Smooth muscle cell (in vitro differentiated cells): ENCODE data around the gene MXD1. TPM values are rescaled to one million over a fixed set of nuclear protein-coding genes. Genes with fewer than 3 reads are reported as not detected.

Source experiments
- DNase-seq: peaks from one replicate; lab custom pipeline; 2025; ENCODE audit not compliant: unreplicated experiment; lab: John Stamatoyannopoulos, UW
- H2AFZ ChIP-seq: fragments of 200-600 bp; sonication (generic); 2 replicates; pipeline ENCODE4 v1.6.0; 2016; ENCODE audit warnings: antibody characterized with exemption, low read depth, mild to moderate bottlenecking
- H3F3A ChIP-seq: fragments of 200-600 bp; sonication (generic); 2 replicates; pipeline ENCODE4 v1.6.0; 2017; ENCODE audit warnings: antibody characterized with exemption, low read depth
- H3K27ac ChIP-seq: fragments of 200-600 bp; sonication (generic); 2 replicates; pipeline ENCODE4 v1.5.1; 2016; ENCODE audit warnings: low read depth, mild to moderate bottlenecking
- H3K27me3 ChIP-seq: fragments of 200-600 bp; sonication (generic); 2 replicates; pipeline ENCODE4 v1.6.1; 2016; ENCODE audit warnings: low read depth, mild to moderate bottlenecking
- H3K36me3 ChIP-seq: fragments of 200-600 bp; sonication (generic); 2 replicates; pipeline ENCODE4 v1.5.1; 2016; ENCODE audit warnings: low read depth
- H3K4me1 ChIP-seq: fragments of 200-600 bp; sonication (generic); 2 replicates; pipeline ENCODE4 v1.5.1; 2016; ENCODE audit warnings: low read depth
- H3K4me2 ChIP-seq: fragments of 200-600 bp; sonication (generic); 2 replicates; pipeline ENCODE4 v1.6.0; 2016; ENCODE audit warnings: mild to moderate bottlenecking
- H3K4me3 ChIP-seq: fragments of 200-600 bp; sonication (generic); 2 replicates; pipeline ENCODE4 v1.5.1; 2016; ENCODE audit warnings: mild to moderate bottlenecking
- H3K79me2 ChIP-seq: fragments of 200-600 bp; sonication (generic); 2 replicates; pipeline ENCODE4 v1.6.0; 2016; ENCODE audit warnings: low read depth, mild to moderate bottlenecking
- H3K9ac ChIP-seq: fragments of 200-600 bp; sonication (generic); 2 replicates; pipeline ENCODE4 v1.6.0; 2016; ENCODE audit warnings: low read depth
- H3K9me3 ChIP-seq: fragments of 200-600 bp; sonication (generic); replicated peaks from 2 replicates; pipeline ENCODE4 v1.5.1; 2016; ENCODE audit warnings: low read depth
- H4K20me1 ChIP-seq: fragments of 200-600 bp; sonication (generic); 2 replicates; pipeline ENCODE4 v1.6.0; 2016; ENCODE audit warnings: low read depth
- WGBS: methylation state at CpG from one replicate; pipeline ENCODE4 v1.1.7; 2016; ENCODE audit warnings: low lambda C conversion rate; 5-methylcytosine and 5-hydroxymethylcytosine counted together
- polyA plus RNA-seq: library from polyadenylated mRNA; unstranded; fragments of >200 nt; fragmentation: Nextera tagmentation; extraction: Ambion mirVana; gene quantifications from 2 replicates; pipeline ENCODE4 v1.2.1, GENCODE V29; 2016
- total RNA-seq: library from RNA; depleted of rRNA; stranded (reverse); fragments of >200 nt; gene quantifications from 2 replicates; pipeline ENCODE4 v1.2.3, GENCODE V29; 2014
- TF ChIP-seq, protein P1 (sequence below): fragments of 200-600 bp; sonication (generic); IDR thresholded peaks from 2 replicates; pipeline ENCODE4 v1.5.1; 2017; ENCODE audit warnings: borderline replicate concordance, mild to moderate bottlenecking, antibody characterized with exemption; ENCODE audit not compliant: insufficient read depth, poor library complexity, severe bottlenecking

The MXD1 gene
- total and polyA plus RNA-seq, 2 experiments from 2014 or later = 7.9 to 10.2 TPM

DNA sequence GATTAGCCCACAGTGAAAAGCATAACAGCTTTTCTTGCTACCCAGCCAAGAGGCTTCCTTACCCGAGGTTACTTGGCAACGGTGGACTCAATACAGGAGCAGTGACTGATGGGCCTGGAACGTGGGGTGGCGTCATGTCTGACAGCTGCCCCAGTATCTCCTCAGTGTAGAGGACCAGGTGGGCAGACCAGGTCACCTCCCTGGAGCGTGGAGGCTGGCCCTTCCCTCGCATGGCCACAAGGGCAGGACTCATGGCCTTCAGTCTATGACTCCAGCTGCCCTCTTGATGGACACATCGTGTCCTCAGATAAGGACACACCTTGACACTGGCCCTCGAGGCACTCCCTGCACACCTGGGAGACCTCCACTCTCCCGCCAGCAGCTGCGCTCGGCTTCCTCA lies 40.1 kb downstream of the MXD1 start:
- H3K9me3 ChIP-seq = no peaks in the 10 kb centered on the region
- H3K27ac ChIP-seq = no peak overlapping the region
- H3K4me1 ChIP-seq = no peaks in the 10 kb centered on the region
- H2AFZ ChIP-seq = no peak overlapping the region
- H3F3A ChIP-seq = no peaks in the 10 kb centered on the region
- peaks cover 8% of the 10 kb centered on the region for H3K27me3 ChIP-seq
- no peak overlapping the region for H3K4me2 ChIP-seq
- H3K36me3 ChIP-seq = no peaks in the 10 kb centered on the region
- H3K9ac ChIP-seq = no peak overlapping the region
- H3K79me2 ChIP-seq = no peaks in the 10 kb centered on the region
- DNase-seq = no peak
- TF ChIP-seq, protein P1, sequence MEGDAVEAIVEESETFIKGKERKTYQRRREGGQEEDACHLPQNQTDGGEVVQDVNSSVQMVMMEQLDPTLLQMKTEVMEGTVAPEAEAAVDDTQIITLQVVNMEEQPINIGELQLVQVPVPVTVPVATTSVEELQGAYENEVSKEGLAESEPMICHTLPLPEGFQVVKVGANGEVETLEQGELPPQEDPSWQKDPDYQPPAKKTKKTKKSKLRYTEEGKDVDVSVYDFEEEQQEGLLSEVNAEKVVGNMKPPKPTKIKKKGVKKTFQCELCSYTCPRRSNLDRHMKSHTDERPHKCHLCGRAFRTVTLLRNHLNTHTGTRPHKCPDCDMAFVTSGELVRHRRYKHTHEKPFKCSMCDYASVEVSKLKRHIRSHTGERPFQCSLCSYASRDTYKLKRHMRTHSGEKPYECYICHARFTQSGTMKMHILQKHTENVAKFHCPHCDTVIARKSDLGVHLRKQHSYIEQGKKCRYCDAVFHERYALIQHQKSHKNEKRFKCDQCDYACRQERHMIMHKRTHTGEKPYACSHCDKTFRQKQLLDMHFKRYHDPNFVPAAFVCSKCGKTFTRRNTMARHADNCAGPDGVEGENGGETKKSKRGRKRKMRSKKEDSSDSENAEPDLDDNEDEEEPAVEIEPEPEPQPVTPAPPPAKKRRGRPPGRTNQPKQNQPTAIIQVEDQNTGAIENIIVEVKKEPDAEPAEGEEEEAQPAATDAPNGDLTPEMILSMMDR = no peak
- H3K4me3 ChIP-seq = no peak overlapping the region
- 95% methylated on average over 11 of the region's 11 CpGs for WGBS
- H4K20me1 ChIP-seq = no peaks in the 10 kb centered on the region

DNA sequence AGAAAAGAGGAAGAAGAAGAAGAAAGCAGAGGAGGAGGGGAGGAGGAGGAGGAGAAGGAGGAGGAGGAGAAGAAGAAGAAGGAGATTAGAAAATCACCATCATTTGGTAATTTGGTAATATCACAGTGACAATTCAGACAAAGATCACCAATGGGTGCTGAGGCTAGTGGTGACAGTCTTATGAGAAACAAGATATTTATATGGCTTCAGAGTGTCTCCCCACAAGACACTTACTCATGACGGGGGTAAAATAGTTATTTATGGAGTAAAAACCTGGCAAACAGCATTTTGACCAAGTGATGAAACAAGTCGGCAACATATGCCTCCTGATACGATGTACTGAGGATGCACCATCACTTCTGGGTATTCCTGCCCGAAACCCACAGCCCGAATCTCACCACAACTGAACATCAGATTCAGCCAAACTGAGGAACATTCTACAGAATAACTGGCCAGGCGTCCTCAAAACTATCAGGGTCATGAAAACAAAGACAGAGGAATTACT lies 41.6 kb downstream of the MXD1 start:
- no peak overlapping the region for H3K27ac ChIP-seq
- H3K4me1 ChIP-seq = no peaks in the 10 kb centered on the region
- H3K9me3 ChIP-seq = no peaks in the 10 kb centered on the region
- peaks cover 8% of the 10 kb centered on the region for H3K27me3 ChIP-seq
- no peaks in the 10 kb centered on the region for H3K79me2 ChIP-seq
- H4K20me1 ChIP-seq = no peaks in the 10 kb centered on the region
- H3K9ac ChIP-seq = no peak overlapping the region
- DNase-seq = no peak
- TF ChIP-seq, protein P1 = no peak
- 95% methylated on average over 6 of the region's 6 CpGs for WGBS
- no peaks in the 10 kb centered on the region for H3K36me3 ChIP-seq
- H3F3A ChIP-seq = no peaks in the 10 kb centered on the region
- H3K4me2 ChIP-seq = no peak overlapping the region
- H2AFZ ChIP-seq = no peak overlapping the region
- no peak overlapping the region for H3K4me3 ChIP-seq

DNA sequence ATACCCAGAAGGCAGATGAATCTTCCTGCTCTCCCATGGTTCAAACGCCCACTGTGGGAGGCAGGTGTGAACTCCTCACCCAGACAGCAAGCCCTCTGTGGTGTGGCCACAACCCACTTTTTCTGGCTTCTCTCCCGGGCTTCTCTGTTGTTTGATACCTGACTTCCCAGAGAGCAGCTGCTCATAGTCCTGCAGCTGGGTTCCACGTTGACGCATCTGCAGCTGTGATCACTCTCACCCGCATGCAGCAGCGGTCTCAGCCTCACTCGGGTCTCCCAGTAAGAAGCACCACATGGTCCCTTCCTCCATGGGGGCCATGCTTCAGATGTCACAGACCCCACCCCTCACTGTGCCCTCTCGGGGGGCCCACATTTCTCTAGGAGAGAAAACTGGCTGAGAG lies 43.1 kb downstream of the MXD1 start:
- Histone ChIP-seq H2AFZ (no peak overlapping the region), H3F3A (no peaks in the 10 kb centered on the region), H4K20me1 (no peaks in the 10 kb centered on the region), H3K79me2 (no peaks in the 10 kb centered on the region), H3K4me3 (no peak overlapping the region), H3K36me3 (no peaks in the 10 kb centered on the region), H3K27ac (no peak overlapping the region), H3K4me1 (no peaks in the 10 kb centered on the region), H3K4me2 (no peak overlapping the region), H3K27me3 (peaks cover 8% of the 10 kb centered on the region), H3K9ac (no peak overlapping the region), H3K9me3 (no peaks in the 10 kb centered on the region)
- DNase-seq = no peak
- WGBS = 84% methylated on average over 8 of the region's 8 CpGs
- TF ChIP-seq, protein P1 = no peak

DNA sequence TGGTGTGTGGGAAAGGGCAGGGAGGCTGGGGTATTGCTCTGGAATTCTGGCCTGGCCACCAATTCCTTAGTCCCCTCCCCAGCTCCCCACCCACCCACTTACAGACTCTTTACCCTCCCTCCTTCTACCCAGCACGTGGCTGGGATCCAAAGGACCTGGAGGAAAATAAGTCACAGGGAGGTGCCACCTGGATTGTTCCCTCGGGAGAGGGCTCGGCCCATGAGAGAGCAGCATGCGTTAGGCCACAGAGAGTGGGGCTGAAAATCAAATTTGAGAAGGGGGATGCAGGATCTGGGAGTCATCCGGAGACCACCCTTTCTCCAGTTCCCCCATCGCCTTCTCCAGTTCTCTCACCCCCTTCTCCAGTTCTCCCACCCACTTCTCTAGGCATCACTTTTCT lies 43.6 kb downstream of the MXD1 start:
- no peak overlapping the region for H3K9ac ChIP-seq
- H3K36me3 ChIP-seq = no peaks in the 10 kb centered on the region
- H3K79me2 ChIP-seq = no peaks in the 10 kb centered on the region
- no peak overlapping the region for H3K27ac ChIP-seq
- WGBS = 84% methylated on average over 6 of the region's 6 CpGs
- no peak for DNase-seq
- no peak overlapping the region for H3K4me3 ChIP-seq
- H3K4me2 ChIP-seq = no peak overlapping the region
- H3F3A ChIP-seq = no peaks in the 10 kb centered on the region
- H3K4me1 ChIP-seq = no peaks in the 10 kb centered on the region
- no peaks in the 10 kb centered on the region for H4K20me1 ChIP-seq
- peaks cover 8% of the 10 kb centered on the region for H3K27me3 ChIP-seq
- TF ChIP-seq, protein P1 = no peak
- H3K9me3 ChIP-seq = no peaks in the 10 kb centered on the region
- H2AFZ ChIP-seq = no peak overlapping the region
